GM19193 (cell line): Measurements from ENCODE around the gene LDHAL6B.

ENCODE experiments used
- POLR2A ChIP-seq: IDR thresholded peaks from 4 replicates; pipeline ENCODE4 v1.6.1; 2011; ENCODE audit not compliant: insufficient read depth, insufficient read length; ENCODE audit errors: extremely low read depth

The LDHAL6B gene

GRCh38 chr15:59174835-59175831 lies 31.5 kb upstream of the LDHAL6B start:
- TF ChIP-seq POLR2A = no peak

GRCh38 chr15:59176653-59177316 lies 29.9 kb upstream of the LDHAL6B start:
- no peak for TF ChIP-seq POLR2A

- no peak for TF ChIP-seq POLR2A
Observed at GRCh38 chr15:59177317-59177660, 29.4 kb upstream of the LDHAL6B start.

- no peak for TF ChIP-seq POLR2A
Observed at GRCh38 chr15:59178151-59178695, 28.4 kb upstream of the LDHAL6B start.

GRCh38 chr15:59179717-59180116 lies 26.9 kb upstream of the LDHAL6B start:
- no peak for TF ChIP-seq POLR2A

- no peak for TF ChIP-seq POLR2A
Observed at GRCh38 chr15:59180945-59181600, 25.6 kb upstream of the LDHAL6B start.

- TF ChIP-seq POLR2A = no peak
Observed at GRCh38 chr15:59185725-59186124, 20.9 kb upstream of the LDHAL6B start.

GRCh38 chr15:59186501-59186900 lies 20.1 kb upstream of the LDHAL6B start:
- no peak for TF ChIP-seq POLR2A

GRCh38 chr15:59189241-59189640 lies 17.4 kb upstream of the LDHAL6B start:
- no peak for TF ChIP-seq POLR2A

GRCh38 chr15:59190291-59190690 lies 16.4 kb upstream of the LDHAL6B start:
- TF ChIP-seq POLR2A = no peak

- no peak for TF ChIP-seq POLR2A
Observed at GRCh38 chr15:59191855-59192237, 14.8 kb upstream of the LDHAL6B start.

- no peak for TF ChIP-seq POLR2A
Observed at GRCh38 chr15:59194639-59195325, 11.9 kb upstream of the LDHAL6B start.

- TF ChIP-seq POLR2A = no peak
Observed at GRCh38 chr15:59196416-59196815, 10.2 kb upstream of the LDHAL6B start.

- TF ChIP-seq POLR2A = no peak
Observed at GRCh38 chr15:59197454-59197853, 9.2 kb upstream of the LDHAL6B start.

GRCh38 chr15:59199626-59200465 lies 6.8 kb upstream of the LDHAL6B start:
- no peak for TF ChIP-seq POLR2A

- no peak for TF ChIP-seq POLR2A
Observed at GRCh38 chr15:59200560-59200959, 6.1 kb upstream of the LDHAL6B start.
